GM10248 (cell line): Measurements from ENCODE around the gene TEAD1.

ENCODE experiments used
- CTCF ChIA-PET: fragments of 300-600 bp; sonication (Branson Sonifier 250); formaldehyde crosslinking; extraction: SDS; loops from one replicate; lab custom pipeline; 2021; ENCODE audit warnings: antibody characterized with exemption; lab: Yijun Ruan, JAX
- POLR2A ChIA-PET: fragments of 350-650 bp; sonication (Branson Sonifier 250); formaldehyde crosslinking; extraction: SDS; loops from one replicate; lab custom pipeline; 2020; ENCODE audit warnings: antibody characterized with exemption; lab: Yijun Ruan, JAX
- DNase-seq: peaks from one replicate; pipeline ENCODE4 v3.0.0; 2012; ENCODE audit errors: extremely low spot score
- CTCF ChIP-seq: IDR thresholded peaks from 2 replicates; pipeline ENCODE4 v1.5.1; 2012; ENCODE audit warnings: mild to moderate bottlenecking, low read depth; ENCODE audit errors: extremely low read depth, missing control alignments, control extremely low read depth

TEAD1 gene

GRCh38 chr11:12764187-12764914 is 90.1 kb downstream of the TEAD1 start:
- no peak for DNase-seq
- no peak for TF ChIP-seq CTCF
- ChIA-PET CTCF (interaction anchor here (1.2 kb wide), 1 partner anchor 10 kb away, joined by 3 read pairs; no protein-coding TSS in a partner anchor), POLR2A (no interaction called here)

- CTCF ChIA-PET: interaction anchor here (1.2 kb wide), 1 partner anchor 11 kb away, joined by 3 read pairs; no protein-coding TSS in a partner anchor
- DNase-seq: no peak
- POLR2A ChIA-PET: no interaction called here
- no peak for TF ChIP-seq CTCF
Measured at GRCh38 chr11:12765428-12765827, 91.2 kb downstream of the TEAD1 start.

- ChIA-PET CTCF (no interaction called here), POLR2A (no interaction called here)
- DNase-seq: no peak
- no peak for TF ChIP-seq CTCF
Measured at GRCh38 chr11:12767027-12767426, 92.8 kb downstream of the TEAD1 start.

- DNase-seq: no peak
- CTCF ChIA-PET: interaction anchor here (1.2 kb wide), 1 partner anchor 14 kb away, joined by 3 read pairs; no protein-coding TSS in a partner anchor
- TF ChIP-seq CTCF: no peak
- POLR2A ChIA-PET: no interaction called here
Measured at GRCh38 chr11:12767577-12767976, 93.4 kb downstream of the TEAD1 start.

- DNase-seq: peak; percentile 29
- ChIA-PET CTCF (interaction anchor here (1.0 to 1.6 kb wide), 2 partner anchors 27 to 157 kb away, joined by 3 read pairs; no protein-coding TSS in a partner anchor), POLR2A (no interaction called here)
- no peak for TF ChIP-seq CTCF
Measured at GRCh38 chr11:12768726-12769673, 94.8 kb downstream of the TEAD1 start.

GRCh38 chr11:12769834-12770345 is 95.7 kb downstream of the TEAD1 start:
- ChIA-PET POLR2A (no interaction called here), CTCF (interaction anchor here (1.6 kb wide), 1 partner anchor 158 kb away, joined by 3 read pairs; no protein-coding TSS in a partner anchor)
- TF ChIP-seq CTCF: no peak
- no peak for DNase-seq
